ENCODE measurements around the gene HOXB7.

HOXB7 gene

GRCh38 chr17:48609033-48609432 is 1.8 kb downstream of the HOXB7 start:
- no peak for DNase-seq (ENCODE audit: low read depth)

DNA sequence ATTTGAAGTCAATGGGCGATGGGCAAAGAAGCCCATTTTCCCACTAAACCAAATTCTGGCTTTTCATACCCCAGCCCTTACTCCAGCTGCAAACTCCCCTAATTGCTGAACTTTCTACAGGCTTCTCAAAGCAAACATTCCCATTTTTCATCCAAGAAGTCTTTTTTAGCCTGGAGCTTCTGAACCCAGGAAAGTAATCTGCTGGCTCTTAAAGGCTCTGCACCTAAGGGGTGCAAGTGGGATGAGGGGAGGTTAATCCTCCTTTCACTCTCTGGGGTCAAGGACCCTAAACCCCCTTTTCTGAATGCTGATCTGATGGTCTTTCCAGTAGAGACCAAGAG is 2.4 kb downstream of the HOXB7 start:
- DNase-seq (ENCODE audit: low read depth), result no peak

GRCh38 chr17:48606892-48607614 is 3.8 kb downstream of the HOXB7 start:
- no peak for DNase-seq (ENCODE audit: low read depth)

DNA sequence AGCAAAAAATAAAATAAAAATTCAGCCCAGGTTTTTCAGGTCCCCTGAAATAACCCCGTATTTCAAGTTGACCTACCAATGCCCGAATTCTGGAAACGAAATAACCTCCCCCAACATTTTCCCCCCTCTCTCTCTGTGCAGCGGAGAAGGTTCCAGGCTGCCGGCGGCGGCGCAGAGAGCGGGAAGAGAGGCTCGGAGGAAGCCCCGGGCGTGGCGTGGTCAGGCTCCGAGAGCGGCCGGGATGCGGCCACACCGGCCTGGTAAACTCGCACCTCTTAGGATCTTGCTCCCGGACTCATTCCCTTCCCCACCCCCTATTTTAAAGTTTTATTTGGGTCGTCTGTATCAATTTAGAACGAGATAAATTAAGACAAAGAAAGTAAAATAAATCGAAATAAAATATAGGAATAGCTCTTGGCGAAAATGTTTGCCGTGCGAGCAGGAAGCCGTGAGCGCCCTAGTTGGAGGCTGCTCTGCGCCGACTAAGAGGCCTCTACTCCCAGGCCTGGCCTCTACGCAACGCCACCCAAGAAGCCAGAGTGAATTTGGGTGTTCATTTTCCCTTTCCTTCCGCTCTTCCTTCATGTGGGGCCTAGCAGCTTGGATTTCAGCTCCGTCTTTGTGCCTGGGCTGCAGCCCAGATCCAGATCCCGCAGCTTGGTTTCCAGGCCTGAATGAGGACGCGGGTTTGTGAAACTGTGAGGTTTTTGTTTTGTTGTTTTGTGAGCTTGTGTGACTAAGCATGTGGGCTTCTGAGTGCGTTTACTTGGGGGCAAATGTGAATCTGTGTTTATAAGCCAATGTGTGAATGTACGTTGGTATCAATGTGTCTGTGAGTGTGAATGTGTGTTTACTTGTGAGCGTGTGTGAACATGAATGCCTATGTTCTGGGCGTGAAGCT is 4.6 kb downstream of the HOXB7 start:
- no peak for DNase-seq (ENCODE audit: low read depth)

- no peak for DNase-seq (ENCODE audit: low read depth)
Measured at GRCh38 chr17:48605409-48605919, 5.4 kb downstream of the HOXB7 start.

GRCh38 chr17:48604770-48605329 is 6.0 kb downstream of the HOXB7 start, which contains the start of gene HOXB6:
Gene HOXB6 (minus strand): TSS chr17:48604986. CDS start chr17:48598150, 6,836 bp downstream.
- no peak for DNase-seq (ENCODE audit: low read depth)

DNA sequence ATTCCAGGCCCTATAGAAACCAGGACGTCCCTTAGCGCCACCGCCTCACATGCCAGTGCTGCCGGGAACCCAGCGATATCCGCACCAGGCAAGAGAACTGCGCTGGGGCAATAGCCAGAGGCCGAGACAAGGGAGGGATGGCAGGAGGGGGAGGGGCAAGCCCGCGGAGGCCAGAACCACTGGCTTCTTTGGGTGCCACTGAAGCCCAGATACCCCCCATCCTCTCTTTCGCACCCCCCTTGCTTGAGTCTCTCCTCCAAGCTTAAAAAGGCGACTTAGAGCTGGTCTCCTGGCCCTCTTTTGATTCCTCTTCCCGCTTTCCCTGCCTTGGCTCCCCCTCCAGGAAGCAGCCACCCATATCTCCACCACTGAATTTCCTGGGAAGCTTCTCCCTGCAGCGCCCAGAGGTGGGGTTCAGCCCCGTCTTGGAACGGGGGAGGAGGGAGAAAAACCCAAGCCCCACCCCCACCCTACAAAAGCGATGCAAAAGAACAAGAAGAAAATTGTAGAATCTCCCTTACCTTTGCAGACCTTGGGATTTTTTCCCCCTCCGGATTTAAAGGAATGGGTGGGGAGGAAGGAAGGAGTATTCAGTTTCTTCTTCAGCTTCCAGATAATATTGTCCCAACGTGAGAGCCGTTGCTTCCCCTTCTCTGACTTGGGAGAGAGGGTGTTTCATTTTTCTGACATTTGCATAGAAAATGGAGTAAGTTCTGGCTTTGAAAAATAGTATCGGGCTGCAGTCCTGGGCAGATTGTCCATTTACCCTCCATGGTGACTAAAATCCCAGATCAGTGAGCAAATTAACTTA is 6.7 kb downstream of the HOXB7 start:
- no peak for DNase-seq (ENCODE audit: low read depth)

- no peak for DNase-seq (ENCODE audit: low read depth)
Measured at GRCh38 chr17:48601539-48602425, 9.0 kb downstream of the HOXB7 start.

DNA sequence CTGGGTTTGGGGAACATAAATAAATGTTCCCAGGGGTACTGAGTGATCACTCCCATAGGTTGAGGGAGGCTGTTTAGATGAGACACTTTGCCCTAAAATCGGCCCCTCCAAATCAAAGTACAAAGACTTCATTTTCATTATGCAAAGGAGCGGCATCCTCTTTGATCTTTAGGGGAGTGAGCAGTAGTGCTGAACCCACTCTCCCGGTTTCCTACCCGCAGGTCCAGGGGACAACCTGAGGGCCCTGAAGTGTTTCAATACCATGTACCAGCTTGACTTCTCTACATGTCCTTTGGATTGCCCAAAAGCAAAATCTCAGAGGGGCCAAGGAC is 9.6 kb downstream of the HOXB7 start:
- no peak for DNase-seq (ENCODE audit: low read depth)

GRCh38 chr17:48600244-48601098 is 10.3 kb downstream of the HOXB7 start:
- DNase-seq (ENCODE audit: low read depth), result no peak

DNA sequence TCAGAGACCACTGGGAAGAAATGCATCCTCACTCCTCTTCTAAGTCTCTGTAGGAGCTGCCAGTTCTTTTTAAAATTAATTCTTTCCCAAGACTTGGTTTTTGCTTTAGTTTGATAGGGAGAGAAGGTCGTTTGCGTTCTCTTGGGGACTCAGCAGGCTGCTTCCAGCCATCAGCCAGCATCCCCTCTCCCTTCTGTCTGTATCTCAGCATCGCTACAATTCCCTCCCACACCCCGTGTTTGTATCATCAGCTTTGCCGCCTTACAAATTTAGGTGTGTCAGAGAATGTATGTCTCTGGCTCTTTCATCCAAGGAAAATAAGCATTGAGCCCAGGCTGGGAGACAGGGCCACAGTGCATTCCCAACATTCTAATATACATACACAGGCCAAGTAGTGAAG is 11.5 kb downstream of the HOXB7 start:
- no peak for DNase-seq (ENCODE audit: low read depth)

- DNase-seq (ENCODE audit: low read depth), result no peak
Measured at GRCh38 chr17:48598736-48599135, 12.1 kb downstream of the HOXB7 start.

- no peak for DNase-seq (ENCODE audit: low read depth)
Measured at GRCh38 chr17:48597778-48598631, 12.8 kb downstream of the HOXB7 start.

GRCh38 chr17:48597528-48597777 is 13.4 kb downstream of the HOXB7 start:
- DNase-seq (ENCODE audit: low read depth), result no peak

DNA sequence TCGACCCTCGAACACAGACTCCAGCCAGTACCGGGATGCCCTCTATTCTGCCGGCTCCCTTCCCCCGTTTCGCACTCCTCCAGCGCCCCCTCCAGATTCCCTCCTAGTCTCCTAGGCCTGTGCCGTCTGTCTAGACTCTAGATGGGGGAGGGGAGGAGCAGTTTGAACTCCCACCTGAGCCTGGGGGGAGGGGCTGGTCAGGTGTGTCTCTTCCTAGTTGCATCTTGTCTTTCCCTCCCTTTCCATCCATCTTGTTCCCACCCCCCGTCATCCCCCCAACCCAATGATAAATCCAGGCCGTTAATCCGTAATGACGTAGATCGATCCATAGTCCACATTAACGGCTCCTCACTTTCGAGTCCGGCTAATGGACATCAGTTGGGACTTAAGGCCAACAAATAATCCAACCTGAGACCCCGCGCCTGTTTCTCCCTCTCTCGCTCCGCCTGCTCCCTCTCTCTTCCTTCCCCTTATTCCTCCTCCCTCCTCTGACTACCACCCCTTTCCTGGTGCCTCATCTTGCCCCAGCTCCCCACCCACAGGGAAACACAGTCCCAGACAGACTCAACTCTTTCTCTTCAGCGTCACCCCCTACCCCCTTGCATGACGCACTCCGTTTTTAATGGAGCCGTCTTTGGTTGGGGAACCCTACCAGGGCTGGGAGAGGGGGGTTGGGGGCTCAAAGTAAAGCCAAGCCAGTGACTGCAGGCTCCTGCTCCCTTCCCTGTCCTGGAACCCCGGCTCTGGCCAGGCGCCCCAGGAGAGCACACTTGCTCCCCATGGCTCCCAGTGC is 13.9 kb downstream of the HOXB7 start:
- DNase-seq (ENCODE audit: low read depth), result no peak

DNA sequence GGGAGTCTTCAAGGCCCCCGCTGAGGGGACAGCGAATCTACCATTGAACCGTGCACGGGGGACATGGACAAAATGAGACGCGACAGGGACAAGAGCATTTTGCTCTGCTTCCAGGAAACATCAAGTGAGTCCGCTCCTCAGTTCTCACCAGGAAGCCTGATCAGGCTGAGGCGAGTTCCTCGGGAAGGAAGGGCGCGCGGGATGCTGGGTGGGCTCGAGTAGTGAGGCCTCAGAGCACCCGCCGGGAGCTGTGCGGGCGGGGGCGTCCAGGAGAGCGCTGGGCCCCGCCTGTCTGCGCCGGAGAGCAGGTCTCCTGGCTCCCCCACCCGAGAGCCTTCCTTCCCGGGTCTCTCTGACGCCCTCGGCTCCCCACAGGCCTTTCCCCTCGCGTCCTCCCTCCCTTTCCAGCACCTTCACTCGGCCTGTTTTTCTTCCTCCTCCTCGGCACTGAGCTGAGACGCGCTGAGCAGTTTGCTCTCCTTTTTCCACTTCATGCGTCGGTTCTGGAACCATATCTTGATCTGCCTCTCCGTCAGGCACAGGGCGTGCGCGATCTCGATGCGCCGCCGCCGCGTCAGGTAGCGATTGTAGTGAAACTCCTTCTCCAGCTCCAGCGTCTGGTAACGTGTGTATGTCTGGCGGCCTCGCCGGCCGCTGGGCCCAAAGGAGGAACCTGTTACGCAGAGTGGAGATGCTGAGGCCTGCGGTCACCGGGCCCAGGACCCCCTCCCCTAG is 14.7 kb downstream of the HOXB7 start:
- DNase-seq (ENCODE audit: low read depth), result no peak

DNA sequence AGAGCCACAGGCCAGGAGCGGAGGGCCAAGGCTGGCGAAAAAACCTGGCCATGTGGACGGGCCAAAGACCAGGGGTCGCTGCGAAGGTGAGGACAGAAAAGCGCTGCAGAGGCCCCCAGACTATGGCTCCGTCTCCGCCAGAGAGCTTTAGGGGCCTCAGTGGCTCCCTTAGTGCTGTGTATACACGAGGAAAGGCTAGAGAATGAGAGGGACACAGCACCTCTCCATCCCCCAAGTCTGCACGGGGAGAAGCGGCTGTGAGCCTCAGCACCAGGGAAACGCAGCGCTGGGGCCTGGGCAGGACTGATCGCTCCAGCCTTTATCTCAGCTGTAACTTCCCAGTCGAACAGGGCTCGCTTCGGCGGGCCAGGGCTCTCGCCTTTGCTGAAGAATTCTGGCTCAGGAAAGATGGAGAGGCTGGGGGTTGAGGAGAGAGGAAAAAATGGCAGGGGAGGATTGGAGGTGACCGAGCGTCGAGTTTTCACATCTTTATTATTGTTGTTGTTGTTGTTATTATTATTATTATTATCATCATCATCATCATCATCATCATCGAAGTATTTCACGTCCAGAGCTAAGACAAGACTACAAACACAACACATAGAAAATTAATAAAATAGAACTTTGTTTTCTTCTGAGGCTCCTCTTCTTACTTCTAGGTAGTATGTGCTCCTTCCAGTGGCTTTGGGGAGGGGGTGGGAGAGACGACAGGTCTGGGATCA is 15.4 kb downstream of the HOXB7 start:
- no peak for DNase-seq (ENCODE audit: low read depth)

Data from T follicular helper cell (primary cell).